Stimulated activated CD8-positive, alpha-beta memory T cell treated with anti-CD3 and anti-CD28 coated beads, Interleukin-4, amount 100 ng/mL, for 48 hours (primary cell): ENCODE measurements around the gene APLP2.

Experiments used
- DNase-seq: peaks from one replicate; pipeline ENCODE4 v3.0.0-alpha.2; 2020

APLP2 gene

GRCh38 chr11:130121445-130121978 is 51.8 kb downstream of the APLP2 start:
- DNase-seq: peak; percentile 28

- peak; percentile 50 for DNase-seq
Observed at GRCh38 chr11:130122141-130122575, 52.5 kb downstream of the APLP2 start.

GRCh38 chr11:130123414-130124040 is 53.8 kb downstream of the APLP2 start:
- no peak for DNase-seq

GRCh38 chr11:130124096-130124495 is 54.4 kb downstream of the APLP2 start:
- no peak for DNase-seq

- no peak for DNase-seq
Observed at GRCh38 chr11:130125638-130126037, 55.9 kb downstream of the APLP2 start.

- DNase-seq: no peak
Observed at GRCh38 chr11:130126516-130126915, 56.8 kb downstream of the APLP2 start.

GRCh38 chr11:130127509-130127908 is 57.8 kb downstream of the APLP2 start:
- DNase-seq: no peak

GRCh38 chr11:130128626-130129025 is 58.9 kb downstream of the APLP2 start:
- no peak for DNase-seq

GRCh38 chr11:130129922-130130321 is 60.2 kb downstream of the APLP2 start:
- DNase-seq: no peak

- peak; percentile 60 for DNase-seq
Observed at GRCh38 chr11:130131961-130132850, 62.5 kb downstream of the APLP2 start.

GRCh38 chr11:130133716-130134115 is 64.0 kb downstream of the APLP2 start:
- no peak for DNase-seq

GRCh38 chr11:130136107-130136506 is 66.4 kb downstream of the APLP2 start:
- no peak for DNase-seq

GRCh38 chr11:130137999-130138398 is 68.3 kb downstream of the APLP2 start:
- DNase-seq: peak; percentile 40

- DNase-seq: no peak
Observed at GRCh38 chr11:130139401-130139800, 69.7 kb downstream of the APLP2 start.

- DNase-seq: no peak
Observed at GRCh38 chr11:130141561-130142341, 72.1 kb downstream of the APLP2 start.

GRCh38 chr11:130144141-130144540 is 74.4 kb downstream of the APLP2 start:
- DNase-seq: no peak

GRCh38 chr11:130144861-130145281 is 75.2 kb downstream of the APLP2 start:
- no peak for DNase-seq

GRCh38 chr11:130145311-130145812 is 75.7 kb downstream of the APLP2 start:
- DNase-seq: no peak

- no peak for DNase-seq
Observed at GRCh38 chr11:130145975-130146776, 76.5 kb downstream of the APLP2 start.

- no peak for DNase-seq
Observed at GRCh38 chr11:130146796-130147195, 77.1 kb downstream of the APLP2 start.

GRCh38 chr11:130148796-130149326 is 79.2 kb downstream of the APLP2 start:
- no peak for DNase-seq

GRCh38 chr11:130150790-130151189 is 81.1 kb downstream of the APLP2 start:
- no peak for DNase-seq
